GM19035 (cell line): ENCODE measurements around the gene SCCPDH.
"Not testable (repeated sequence)": the region's sequence is repeated elsewhere in the genome, so short reads cannot be mapped to it uniquely, and the experiment has no call there.

Experiments used
- ATAC-seq: cut with Tn5 transposase; IDR thresholded peaks from one replicate; pipeline ENCODE4 v1.9.1; 2021; ENCODE audit not compliant: unreplicated experiment

SCCPDH gene

DNA sequence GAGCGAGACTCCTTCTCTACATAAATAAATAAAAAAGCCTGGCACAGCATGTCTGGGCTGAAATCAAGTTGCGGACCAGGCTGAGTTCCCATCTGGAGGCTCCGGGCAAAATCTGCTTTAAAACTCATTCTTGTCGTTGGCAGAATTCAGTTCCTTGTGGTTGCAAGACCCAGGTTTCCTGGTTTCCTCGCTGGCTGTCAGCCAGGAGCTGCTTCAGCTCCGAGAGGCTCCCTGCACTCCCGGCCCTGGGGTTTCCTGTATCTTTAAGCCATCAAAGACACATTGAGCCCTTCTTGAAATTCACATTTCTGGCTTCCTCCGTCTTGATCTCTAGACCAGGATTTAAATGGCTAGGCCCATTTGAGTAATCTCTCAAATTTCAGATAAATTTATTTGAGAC, 20.6 kb upstream of the SCCPDH start:
- ATAC-seq = no peak

DNA sequence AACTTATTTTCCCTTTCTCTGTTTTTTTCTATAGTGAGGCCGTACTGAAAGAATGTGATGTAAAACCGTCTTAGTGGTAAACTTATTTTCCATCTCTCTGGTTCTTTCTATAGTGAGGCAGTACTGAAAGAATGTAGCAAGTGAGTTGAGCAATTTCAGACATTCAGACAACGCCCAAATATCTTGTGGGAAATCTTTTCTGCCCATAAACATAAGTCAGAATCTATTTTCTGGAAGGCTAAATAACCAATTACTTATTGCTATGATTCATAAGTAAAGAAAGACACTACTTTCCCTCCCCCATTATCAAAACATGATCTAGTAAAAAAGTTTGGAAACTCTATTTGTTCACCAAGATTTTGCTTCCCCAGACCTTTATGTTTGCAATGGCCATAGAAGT, 18.8 kb upstream of the SCCPDH start:
- no peak for ATAC-seq

DNA sequence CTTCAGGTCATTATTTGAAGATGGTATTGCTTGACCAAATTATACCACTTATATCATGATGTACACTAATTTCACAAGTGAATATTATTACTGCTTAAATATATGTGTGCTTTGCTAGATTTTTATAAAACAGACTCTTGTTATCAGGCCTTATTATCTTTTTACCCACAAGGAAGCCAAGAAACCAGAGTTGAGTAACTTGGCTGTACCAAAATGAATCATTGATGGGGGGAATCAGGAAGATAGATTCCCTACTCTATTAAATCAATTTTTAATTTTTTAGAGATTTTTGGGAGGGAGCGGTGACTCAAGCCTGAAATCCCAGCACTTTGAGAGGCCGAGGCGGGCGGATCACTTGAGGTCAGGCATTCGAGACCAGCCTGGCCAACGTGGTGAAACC, 16.0 kb upstream of the SCCPDH start:
- no peak for ATAC-seq

DNA sequence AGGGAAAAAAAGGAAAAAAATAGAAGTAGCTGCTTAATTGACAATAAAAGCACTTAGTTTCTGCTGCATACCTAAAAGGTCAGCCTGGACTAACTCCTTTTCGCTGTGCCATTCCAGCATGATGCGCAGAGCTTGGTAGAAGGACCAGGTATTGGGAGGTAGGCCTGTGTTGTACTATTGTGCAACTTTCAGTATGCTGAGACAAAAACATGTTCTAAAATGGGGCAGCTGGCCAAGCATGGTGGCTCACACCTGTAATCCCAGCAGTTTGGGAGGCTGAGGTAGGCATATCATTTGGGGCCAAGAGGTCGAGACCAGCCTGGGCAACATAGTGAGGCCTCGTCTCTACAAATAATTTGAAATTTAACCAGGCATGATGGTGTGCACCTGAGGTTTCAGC, 15.0 kb upstream of the SCCPDH start:
- no peak for ATAC-seq

DNA sequence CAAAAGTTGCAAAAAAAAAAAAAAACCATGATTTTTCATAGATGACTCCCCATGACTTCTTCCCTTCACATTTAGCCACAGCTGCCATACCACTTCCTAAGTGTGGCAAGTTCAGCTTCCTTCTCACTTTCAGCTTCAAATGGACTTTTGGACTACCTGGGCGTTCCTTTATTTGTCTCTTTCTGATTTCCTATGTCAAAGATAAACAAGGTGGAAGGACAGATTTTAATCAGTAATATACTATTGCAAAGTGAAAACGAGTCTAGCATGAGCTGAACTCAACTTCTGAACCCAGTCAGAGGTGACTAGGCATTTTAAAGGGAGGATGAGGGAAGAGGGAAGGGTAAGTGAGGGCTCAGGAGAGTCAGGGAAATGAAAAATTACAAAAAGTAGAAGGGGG, 14.4 kb upstream of the SCCPDH start:
- ATAC-seq = no peak

DNA sequence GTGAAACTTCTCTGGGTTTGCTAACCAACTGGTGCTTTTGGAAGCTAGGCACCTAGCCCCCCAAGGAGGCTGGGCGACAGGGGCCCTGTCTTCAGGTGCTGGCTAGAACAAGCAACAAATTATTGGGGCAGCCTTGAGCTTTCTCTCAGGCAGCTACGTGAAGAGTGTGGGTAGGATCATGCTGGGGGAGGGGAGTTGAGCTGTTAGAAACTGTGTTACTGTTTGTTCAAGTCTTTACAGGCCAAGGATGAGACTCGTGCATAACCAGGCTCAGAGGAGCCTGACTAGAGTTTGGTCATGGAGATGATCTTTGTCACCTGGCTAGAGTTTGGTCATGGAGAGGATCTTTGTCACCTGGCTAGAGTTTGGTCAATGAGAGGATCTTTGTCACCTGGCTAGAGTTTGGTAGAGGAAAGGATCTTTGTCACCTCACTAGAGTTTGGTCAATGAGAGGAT, 12.6 kb upstream of the SCCPDH start:
- ATAC-seq = no peak

DNA sequence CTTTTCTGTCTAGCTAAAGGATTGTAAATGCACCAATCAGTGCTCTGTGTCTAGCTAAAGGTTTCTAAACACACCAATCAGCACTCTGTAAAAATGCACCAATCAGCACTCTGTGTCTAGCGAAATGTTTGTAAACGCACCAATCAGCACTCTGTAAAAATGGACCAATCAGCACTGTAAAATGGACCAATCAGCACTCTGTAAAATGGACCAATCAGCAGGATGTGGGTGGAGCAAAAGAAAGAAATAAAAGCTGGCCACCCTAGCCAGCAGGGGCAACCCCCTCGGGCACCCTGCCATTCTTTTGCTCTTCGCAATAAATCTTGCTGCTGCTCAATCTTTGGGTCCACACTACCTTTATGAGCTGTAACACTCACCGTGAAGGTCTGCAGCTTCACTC, 11.8 kb upstream of the SCCPDH start:
- ATAC-seq = not testable (repeated sequence)

DNA sequence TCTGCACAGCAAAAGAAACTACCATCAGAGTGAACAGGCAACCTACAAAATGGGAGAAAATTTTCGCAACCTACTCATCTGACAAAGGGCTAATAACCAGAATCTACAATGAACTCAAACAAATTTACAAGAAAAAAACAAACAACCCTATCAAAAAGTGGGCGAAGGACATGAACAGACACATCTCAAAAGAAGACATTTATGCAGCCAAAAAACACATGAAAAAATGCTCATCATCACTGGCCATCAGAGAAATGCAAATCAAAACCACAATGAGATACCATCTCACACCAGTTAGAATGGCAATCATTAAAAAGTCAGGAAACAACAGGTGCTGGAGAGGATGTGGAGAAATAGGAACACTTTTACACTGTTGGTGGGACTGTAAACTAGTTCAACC, 4.8 kb upstream of the SCCPDH start:
- not testable (repeated sequence) for ATAC-seq

DNA sequence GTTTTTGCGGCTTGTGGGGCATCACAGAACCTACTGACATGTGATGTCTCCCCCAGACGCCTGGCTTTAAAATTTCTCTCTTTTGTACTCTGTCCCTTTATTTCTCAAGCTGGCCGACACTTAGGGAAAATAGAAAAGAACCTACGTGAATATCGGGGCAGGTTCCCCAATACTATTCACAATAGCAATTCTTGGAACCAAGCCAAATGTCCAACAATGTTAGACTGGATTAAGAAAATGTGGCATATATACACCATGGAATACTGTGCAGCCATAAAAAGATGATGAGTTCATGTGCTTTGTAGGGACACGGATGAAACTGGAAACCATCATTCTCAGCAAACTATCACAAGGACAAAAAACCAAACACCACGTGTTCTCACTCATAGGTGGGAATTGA, 3.4 kb upstream of the SCCPDH start:
- not testable (repeated sequence) for ATAC-seq

DNA sequence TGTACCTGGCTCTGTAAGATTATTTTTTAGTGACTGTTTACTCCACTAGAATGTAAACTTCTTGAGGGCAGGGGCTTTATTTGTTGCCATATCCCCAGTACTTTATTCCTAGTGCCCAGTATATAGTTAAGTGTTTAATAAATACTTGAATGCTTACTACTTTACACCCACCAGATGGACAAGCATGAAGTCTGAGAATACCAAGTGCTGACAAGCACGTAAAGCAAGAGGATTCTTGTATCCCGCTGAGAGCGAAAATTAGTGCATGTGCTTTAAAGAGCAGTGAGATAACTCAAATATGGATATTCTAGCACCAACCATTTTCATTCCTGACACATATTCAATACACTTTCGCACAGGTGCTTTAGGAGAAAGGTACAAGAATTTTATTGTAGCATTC, 1.5 kb upstream of the SCCPDH start:
- ATAC-seq = no peak

DNA sequence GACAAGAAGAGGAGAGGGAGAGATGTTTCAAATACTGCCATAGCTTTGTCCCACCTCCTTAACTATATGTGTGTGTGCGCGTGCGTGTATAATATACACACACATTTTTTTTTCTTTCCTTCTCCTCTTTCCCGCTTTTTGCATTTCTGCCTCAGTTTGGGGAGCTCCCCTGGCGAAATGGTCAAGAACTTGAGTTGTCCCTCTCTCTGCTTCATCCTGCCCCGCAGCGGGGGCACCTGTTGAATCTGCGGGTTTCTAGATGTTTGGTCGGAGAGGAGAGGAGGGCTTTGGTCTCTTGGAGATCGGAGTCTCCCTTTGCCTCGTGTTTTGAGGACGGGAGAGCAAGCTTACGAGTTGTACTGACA, 504 bp downstream of the SCCPDH start:
- peak; percentile 43 for ATAC-seq

DNA sequence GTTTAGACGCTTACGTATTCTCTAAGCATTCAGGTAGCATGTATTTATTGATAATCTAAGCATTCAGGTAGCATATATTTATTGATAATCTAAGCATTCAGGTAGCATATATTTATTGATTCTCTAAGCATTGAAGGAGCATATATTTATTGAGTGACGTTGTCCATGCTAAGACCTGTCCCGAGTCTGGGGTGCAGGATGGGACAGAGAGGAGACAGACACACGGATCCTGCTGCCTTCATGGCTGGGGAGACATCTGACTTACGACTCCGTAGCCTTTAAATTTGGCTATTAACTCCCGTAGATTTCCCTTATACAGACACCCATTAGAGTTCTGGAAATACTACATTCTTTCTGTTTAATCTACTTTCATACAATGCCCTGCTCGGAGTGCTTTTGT, 982 bp downstream of the SCCPDH start:
- no peak for ATAC-seq

DNA sequence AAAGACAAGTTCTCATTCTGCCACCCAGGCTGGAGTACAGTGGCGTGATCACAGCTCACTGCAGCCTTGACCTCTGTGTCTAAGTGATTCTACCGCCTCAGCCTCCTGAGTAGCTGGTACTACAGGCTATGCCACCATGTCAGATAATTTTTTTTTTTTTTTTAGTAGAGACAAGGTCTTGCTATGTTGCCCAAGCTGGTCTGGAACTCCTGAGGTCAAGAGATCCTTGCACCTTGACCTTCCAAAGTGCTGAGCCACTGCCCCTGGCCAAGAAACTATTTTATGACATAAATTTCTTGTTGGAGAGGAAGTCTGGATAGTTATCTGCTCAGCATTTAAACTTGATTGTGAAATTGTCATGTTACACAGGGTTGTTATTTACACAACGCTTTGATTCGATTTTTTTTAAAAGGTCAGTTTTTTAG, 2.1 kb downstream of the SCCPDH start:
- ATAC-seq = no peak

DNA sequence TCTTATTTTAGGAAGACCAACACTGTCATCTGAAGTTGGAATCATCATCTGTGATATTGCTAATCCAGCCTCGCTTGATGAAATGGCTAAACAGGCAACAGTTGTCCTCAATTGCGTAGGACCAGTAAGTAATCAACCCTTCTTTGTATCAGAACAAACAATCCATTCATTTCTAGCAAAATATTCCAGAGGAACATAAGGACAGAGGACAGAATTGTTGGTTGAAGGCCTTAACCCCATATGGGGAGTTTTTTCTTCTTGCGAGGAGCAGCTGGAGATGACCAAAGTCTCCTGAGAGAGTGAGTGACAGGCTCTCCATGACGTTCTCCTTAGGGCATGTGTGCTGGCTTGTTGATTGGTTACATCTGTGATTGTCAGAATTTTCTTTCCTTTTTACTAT, 2.7 kb downstream of the SCCPDH start:
- ATAC-seq = no peak

DNA sequence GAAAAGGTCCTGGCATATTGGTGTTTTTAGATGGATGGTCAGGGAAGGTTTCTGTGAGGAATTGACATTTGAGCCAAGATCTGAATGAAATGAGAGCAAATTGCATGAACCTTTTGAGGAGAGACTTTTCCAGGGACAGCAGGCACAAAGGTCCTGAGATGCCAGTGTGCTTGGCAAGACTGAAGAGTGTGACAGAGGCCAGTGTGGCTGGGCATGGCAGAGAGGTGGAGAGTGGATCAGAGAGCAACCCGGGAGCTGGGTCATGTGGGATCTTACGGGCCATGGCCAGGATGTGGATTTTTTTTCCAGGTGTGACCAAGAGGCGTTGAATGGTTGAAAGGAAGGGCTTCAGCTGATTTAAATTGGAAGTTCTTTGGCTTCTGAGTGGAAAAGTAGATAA, 3.4 kb downstream of the SCCPDH start:
- ATAC-seq = no peak

DNA sequence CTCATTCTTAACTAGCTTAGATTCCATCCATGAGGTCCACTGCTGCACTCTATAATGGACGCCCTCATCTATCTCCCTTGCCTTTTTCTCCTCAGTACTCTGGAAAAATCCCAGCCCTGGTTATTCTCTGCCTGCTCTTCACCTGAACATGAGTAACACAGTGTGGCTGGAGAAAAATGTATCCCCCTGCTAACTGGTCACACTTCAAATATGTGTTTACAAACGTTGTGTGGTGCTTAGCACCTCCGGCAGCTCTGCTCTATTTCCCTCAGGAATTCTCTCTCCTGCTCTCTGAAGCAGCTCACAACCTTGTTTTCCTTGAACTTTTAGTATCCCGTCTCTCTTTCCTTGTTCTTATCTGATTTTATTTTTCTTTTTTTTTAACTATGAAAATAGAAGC, 4.1 kb downstream of the SCCPDH start:
- ATAC-seq = no peak

DNA sequence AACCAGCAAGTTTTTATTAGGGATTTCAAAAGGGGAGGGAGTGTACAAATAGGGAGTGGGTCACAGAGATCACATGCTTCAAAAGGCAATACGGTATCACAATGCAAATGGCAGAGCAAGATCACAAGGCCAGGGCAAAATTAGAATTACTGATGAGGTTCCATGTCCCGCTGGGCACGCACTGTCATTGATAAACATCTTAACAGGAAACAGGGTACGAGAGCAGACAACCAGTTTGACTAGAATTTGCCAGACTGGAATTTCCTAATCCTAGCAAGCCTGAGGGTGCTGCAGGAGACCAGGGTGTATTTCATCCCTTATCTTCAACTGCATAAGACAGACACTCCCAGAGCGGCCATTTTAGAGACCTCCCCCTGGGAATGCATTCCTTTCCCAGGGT, 4.8 kb downstream of the SCCPDH start:
- not testable (repeated sequence) for ATAC-seq

DNA sequence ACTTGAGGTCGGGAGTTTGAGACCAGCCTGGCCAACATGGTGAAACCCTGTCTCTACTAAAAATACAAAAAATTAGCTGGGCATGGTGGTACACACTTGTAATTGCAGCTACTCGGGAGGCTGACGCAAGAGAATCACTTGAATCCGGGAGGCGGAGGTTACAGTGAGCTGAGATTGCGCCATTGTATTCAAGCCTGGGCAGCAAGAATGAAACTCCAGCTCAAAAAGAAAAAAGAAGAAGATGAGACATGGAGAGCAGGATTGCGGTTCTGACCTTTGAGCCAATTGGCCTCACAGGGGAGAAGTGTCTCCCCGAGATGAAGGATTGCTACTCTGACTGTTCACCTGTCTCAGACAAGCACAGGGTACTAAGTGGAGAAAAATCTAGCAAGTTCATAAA, 6.6 kb downstream of the SCCPDH start:
- no peak for ATAC-seq

DNA sequence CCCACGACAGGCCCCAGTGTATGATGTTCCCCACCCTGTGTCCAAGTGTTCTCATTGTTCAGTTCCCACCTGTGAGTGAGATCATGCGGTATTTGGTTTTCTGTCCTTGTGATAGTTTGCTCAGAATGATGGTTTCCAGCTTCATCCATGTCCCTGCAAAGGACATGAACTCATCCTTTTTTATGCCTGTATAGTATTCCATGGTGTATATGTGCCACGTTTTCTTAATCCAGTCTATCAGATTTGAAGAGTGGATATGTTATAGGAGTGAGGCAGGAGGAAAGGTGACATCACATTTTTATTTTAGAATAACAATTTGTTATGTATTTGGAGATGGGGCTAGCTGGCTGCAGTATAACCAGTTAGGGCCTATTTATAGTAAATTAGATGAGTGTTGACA, 7.7 kb downstream of the SCCPDH start:
- ATAC-seq = not testable (repeated sequence)

DNA sequence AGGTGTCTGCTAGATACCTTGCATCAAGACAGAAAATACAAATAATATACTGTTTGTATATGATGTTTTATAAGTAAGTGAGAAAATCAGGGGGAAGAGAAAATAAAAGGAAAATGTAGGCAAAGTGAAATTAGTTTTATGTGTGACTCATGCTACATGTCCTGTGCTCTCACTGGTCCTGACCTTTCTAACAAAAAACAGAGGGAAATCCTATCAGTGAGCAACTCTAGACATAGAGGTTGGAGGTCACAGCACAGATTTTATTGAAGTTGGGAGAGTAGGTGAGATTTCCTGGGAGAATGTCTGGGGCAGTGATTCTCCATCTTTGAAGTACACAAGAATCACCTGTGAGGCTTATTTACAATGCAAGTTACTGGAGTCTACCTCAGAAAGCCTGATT, 9.5 kb downstream of the SCCPDH start:
- ATAC-seq = no peak

DNA sequence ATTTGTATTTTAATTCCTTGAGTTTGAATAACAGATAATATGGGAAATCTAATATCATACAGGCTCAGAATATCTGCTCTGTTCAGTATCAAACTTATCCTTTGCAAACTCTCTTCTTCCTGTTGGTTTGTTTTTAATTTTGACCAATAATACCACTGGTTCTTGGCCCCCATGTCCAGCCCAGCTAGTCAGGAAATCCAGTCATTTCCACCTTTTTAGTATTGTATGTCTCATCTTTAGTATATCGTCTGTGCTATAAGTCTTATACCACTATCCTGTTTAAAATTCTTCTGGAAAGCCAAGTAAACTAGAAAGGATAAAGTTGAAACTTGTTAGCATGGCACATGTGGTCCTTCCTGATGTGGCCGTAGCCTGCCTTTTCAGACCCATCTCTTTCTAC, 10.7 kb downstream of the SCCPDH start:
- ATAC-seq = no peak

DNA sequence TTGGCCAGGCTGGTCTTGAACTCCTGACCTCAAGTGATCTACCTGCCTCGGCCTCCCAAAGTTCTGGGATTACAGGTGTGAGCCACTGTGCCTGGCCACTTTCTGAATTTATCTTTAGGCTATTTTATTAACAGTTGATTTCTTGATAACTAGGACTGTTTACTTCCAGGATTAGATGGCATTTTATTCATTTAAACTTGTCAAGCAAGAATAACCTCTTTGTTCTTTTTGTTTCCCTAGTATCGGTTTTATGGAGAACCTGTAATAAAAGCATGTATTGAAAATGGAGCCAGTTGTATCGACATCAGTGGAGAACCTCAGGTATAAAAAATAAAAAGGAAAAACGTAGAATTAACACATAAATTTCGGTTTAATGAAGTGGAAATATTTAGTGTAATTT, 11.5 kb downstream of the SCCPDH start:
- no peak for ATAC-seq

DNA sequence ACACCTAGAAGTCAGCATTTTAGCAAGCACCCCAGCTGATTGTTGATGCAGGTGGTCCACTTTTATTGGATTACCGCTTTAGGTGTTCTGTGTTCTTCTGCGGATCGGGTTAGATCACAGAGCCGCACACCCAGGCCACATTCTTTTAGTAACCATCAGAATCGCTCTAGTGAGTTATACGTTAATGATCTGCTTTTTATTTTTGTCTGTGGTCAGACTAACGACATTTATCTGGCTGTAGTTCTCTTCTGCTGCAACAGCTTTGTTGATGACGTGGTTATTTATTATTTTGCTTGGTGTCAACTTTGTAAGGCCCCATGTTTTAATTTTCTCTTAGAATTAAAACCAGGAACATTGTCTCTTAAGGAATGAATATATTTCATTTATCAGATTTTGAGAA, 18.2 kb downstream of the SCCPDH start:
- no peak for ATAC-seq

DNA sequence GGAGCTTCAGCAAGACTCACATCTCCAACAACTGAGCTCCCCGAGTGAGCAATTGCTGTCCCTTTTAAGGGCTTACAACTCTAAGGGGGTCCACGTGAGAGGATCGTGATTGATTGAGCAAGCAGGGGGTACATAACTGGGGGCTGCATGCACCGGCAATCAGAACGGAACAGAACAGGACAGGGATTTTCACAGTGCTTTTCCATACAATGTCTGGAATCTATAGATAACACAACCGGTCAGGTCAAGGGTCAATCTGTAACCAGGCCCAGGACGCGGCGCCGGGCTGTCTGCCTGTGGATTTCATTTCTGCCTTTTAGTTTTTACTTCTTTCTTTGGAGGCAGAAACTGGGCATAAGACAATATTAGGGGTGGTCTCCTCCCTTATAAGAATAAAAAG, 21.9 kb downstream of the SCCPDH start:
- ATAC-seq = not testable (repeated sequence)
